SK-N-SH (cell line): ENCODE data around the gene CNTNAP5. TPM values are rescaled to one million over a fixed set of nuclear protein-coding genes. Genes with fewer than 3 reads are reported as not detected.

ENCODE experiments used
- CTCF ChIA-PET: fragments of 300-600, 350-600 bp; formaldehyde crosslinking; extraction: SDS; loops from one replicate; lab custom pipeline; 2021; lab: Yijun Ruan, JAX
- POLR2A ChIA-PET: fragments of 350-600 bp; sonication (Branson Sonifier 250); formaldehyde crosslinking; extraction: SDS; loops from one replicate; lab custom pipeline; 2020; ENCODE audit warnings: antibody characterized with exemption, inconsistent platforms; lab: Yijun Ruan, JAX
- DNase-seq: peaks from one replicate; pipeline ENCODE4 v3.0.0; 2012
- H2AFZ ChIP-seq: fragments of 200-600 bp; sonication (generic); 2 replicates; pipeline ENCODE4 v1.8.1; 2016; ENCODE audit warnings: antibody characterized with exemption, mild to moderate bottlenecking, low read depth
- H3F3A ChIP-seq: fragments of 200-600 bp; sonication (generic); replicated peaks from 2 replicates; pipeline ENCODE3; 2016; ENCODE audit warnings: antibody characterized with exemption, mild to moderate bottlenecking; ENCODE audit not compliant: insufficient read depth
- H3K27ac ChIP-seq, 2 experiments: fragments of 200-500 bp in 1 of 2; fragments of 200-600 bp in 1 of 2; sonication (Bioruptor generic) in 1 of 2; sonication (generic), shearing (Covaris generic) in 1 of 2; 2 replicates each; pipeline versions ENCODE4 v1.5.1 to v1.6.1; 2014 to 2016; ENCODE audit warnings: low read depth in 2 of 2, inconsistent platforms in 1 of 2, low read length in 1 of 2, mild to moderate bottlenecking in 1 of 2, mixed read lengths in 1 of 2
- H3K27me3 ChIP-seq: fragments of 200-600 bp; sonication (generic), shearing (Covaris generic); 2 replicates; pipeline ENCODE4 v1.6.1; 2016; ENCODE audit warnings: mixed run types; ENCODE audit not compliant: insufficient read depth
- H3K36me3 ChIP-seq, 2 experiments: fragments of 200-500 bp in 1 of 2; fragments of 200-600 bp in 1 of 2; sonication (Bioruptor generic) in 1 of 2; sonication (generic) in 1 of 2; replicated peaks in 1 of 2; 2 replicates each; pipeline versions ENCODE3 to v1.5.1; 2014 to 2016; ENCODE audit warnings: low read length in 1 of 2, mild to moderate bottlenecking in 1 of 2; ENCODE audit not compliant: insufficient read depth in 2 of 2, control insufficient read depth in 1 of 2
- H3K4me1 ChIP-seq, 2 experiments: fragments of 200-500 bp in 1 of 2; fragments of 200-600 bp in 1 of 2; sonication (Bioruptor generic) in 1 of 2; sonication (generic), shearing (Covaris generic) in 1 of 2; 2 replicates each; pipeline versions ENCODE4 v1.5.1 to v1.6.1; 2014 to 2016; ENCODE audit warnings: low read depth in 1 of 2, low read length in 1 of 2, mixed run types in 1 of 2; ENCODE audit not compliant: insufficient read depth in 2 of 2, control insufficient read depth in 1 of 2
- H3K4me2 ChIP-seq: fragments of 200-600 bp; sonication (generic), shearing (Covaris generic); 2 replicates; pipeline ENCODE4 v1.6.1; 2017; ENCODE audit warnings: mixed run types
- H3K4me3 ChIP-seq, 2 experiments: fragments of 200-500 bp in 1 of 2; fragments of 200-600 bp in 1 of 2; sonication (Bioruptor generic) in 1 of 2; sonication (generic), shearing (Covaris generic) in 1 of 2; 2 replicates each; pipeline versions ENCODE4 v1.5.1 to v1.8.1; 2014 to 2016; ENCODE audit warnings: low read depth in 2 of 2, inconsistent platforms in 1 of 2, low read length in 1 of 2, mild to moderate bottlenecking in 1 of 2, mixed read lengths in 1 of 2, moderate library complexity in 1 of 2
- H3K79me2 ChIP-seq: fragments of 200-600 bp; sonication (generic); 2 replicates; pipeline ENCODE4 v1.8.1; 2017; ENCODE audit warnings: mild to moderate bottlenecking; ENCODE audit not compliant: insufficient read depth
- H3K9ac ChIP-seq: fragments of 200-600 bp; sonication (generic); 2 replicates; pipeline ENCODE4 v1.6.1; 2017; ENCODE audit warnings: mixed run types
- H3K9me2 ChIP-seq: fragments of 200-600 bp; sonication (generic); 2 replicates; pipeline ENCODE4 v1.6.1; 2017; ENCODE audit warnings: mixed run types
- H3K9me3 ChIP-seq: fragments of 200-600 bp; sonication (generic); 2 replicates; pipeline ENCODE4 v1.6.1; 2017; ENCODE audit warnings: mixed run types, mild to moderate bottlenecking, moderate library complexity
- H4K20me1 ChIP-seq: fragments of 200-600 bp; sonication (generic); 2 replicates; pipeline ENCODE4 v1.6.1; 2017; ENCODE audit warnings: mild to moderate bottlenecking, mixed run types; ENCODE audit not compliant: insufficient read depth
- EZH2phosphoT487 ChIP-seq: fragments of 200-600 bp; sonication (generic); IDR thresholded peaks from 2 replicates; pipeline ENCODE4 v1.6.1; 2017; ENCODE audit warnings: low read depth, mixed run types, mild to moderate bottlenecking, antibody characterized with exemption, moderate library complexity, borderline replicate concordance
- FOXJ3 ChIP-seq: sonication (generic); formaldehyde crosslinking; IDR thresholded peaks from 2 replicates; pipeline ENCODE4 v1.5.1; 2020; ENCODE audit warnings: mild to moderate bottlenecking, missing genetic modification reagents
- FOXM1 ChIP-seq: IDR thresholded peaks from 2 replicates; pipeline ENCODE4 v1.4.0; 2012; ENCODE audit warnings: low read depth, mild to moderate bottlenecking
- GATA2 ChIP-seq: sonication (generic); formaldehyde crosslinking; IDR thresholded peaks from 2 replicates; pipeline ENCODE4 v1.5.0; 2020; ENCODE audit warnings: mild to moderate bottlenecking, missing genetic modification reagents
- JUND ChIP-seq: IDR thresholded peaks from 2 replicates; pipeline ENCODE4 v1.4.0; 2012
- NFIC ChIP-seq: IDR thresholded peaks from 2 replicates; pipeline ENCODE4 v1.4.0; 2012; ENCODE audit warnings: borderline replicate concordance
- PBX3 ChIP-seq: IDR thresholded peaks from 2 replicates; pipeline ENCODE4; 2012
- RAD21 ChIP-seq: IDR thresholded peaks from 2 replicates; pipeline ENCODE4 v1.6.1; 2012; ENCODE audit warnings: mild to moderate bottlenecking, low read length
- RXRA ChIP-seq: IDR thresholded peaks from 2 replicates; pipeline ENCODE4 v1.4.0; 2012; ENCODE audit warnings: low read depth, mild to moderate bottlenecking, borderline replicate concordance
- SIN3A ChIP-seq: IDR thresholded peaks from 2 replicates; pipeline ENCODE4 v1.6.1; 2012; ENCODE audit warnings: low read depth, mild to moderate bottlenecking, low read length, moderate library complexity, borderline replicate concordance
- SMC3 ChIP-seq: IDR thresholded peaks from 2 replicates; pipeline ENCODE4 v1.6.1; 2012; ENCODE audit warnings: low read depth, low read length, improper control_type of control experiment
- TAF1 ChIP-seq: IDR thresholded peaks from 2 replicates; pipeline ENCODE4 v1.6.1; 2012; ENCODE audit warnings: low read depth, mild to moderate bottlenecking, low read length, moderate library complexity, borderline replicate concordance
- TEAD4 ChIP-seq: IDR thresholded peaks from 2 replicates; pipeline ENCODE4 v1.4.0; 2012; ENCODE audit warnings: mild to moderate bottlenecking, borderline replicate concordance; ENCODE audit not compliant: insufficient read depth
- YY1 ChIP-seq: IDR thresholded peaks from 2 replicates; pipeline ENCODE4 v1.4.0; 2012; ENCODE audit warnings: low read depth, mild to moderate bottlenecking
- WGBS: methylation state at CpG from one replicate; pipeline ENCODE4 v1.1.6; 2017; ENCODE audit warnings: low lambda C conversion rate; 5-methylcytosine and 5-hydroxymethylcytosine counted together
- polyA plus RNA-seq, 3 experiments: library from polyadenylated mRNA; depleted of rRNA; stranded (reverse); fragments of >200 nt; gene quantifications; 2 replicates each; pipeline ENCODE4 v1.2.3, GENCODE V29; 2012
- TF ChIP-seq, protein P1 (sequence below): IDR thresholded peaks from 2 replicates; pipeline ENCODE4 v1.6.1; 2012; ENCODE audit warnings: mild to moderate bottlenecking, low read depth, low read length, moderate library complexity
- TF ChIP-seq, protein P2 (sequence below): fragments of 150-350 bp; IDR thresholded peaks from 2 replicates; pipeline ENCODE4 v1.6.1; 2017; ENCODE audit warnings: antibody characterized with exemption, low read length, low read depth, borderline replicate concordance
- TF ChIP-seq, protein P3 (sequence below): IDR thresholded peaks from 2 replicates; pipeline ENCODE4 v1.4.0; 2012; ENCODE audit warnings: low read depth, borderline replicate concordance
- TF ChIP-seq, protein P4 (sequence below): IDR thresholded peaks from 2 replicates; pipeline ENCODE4 v1.4.0; 2012; ENCODE audit warnings: low read depth

The CNTNAP5 gene
- polyA plus RNA-seq, 1 of the 3 experiments (the other 2 are of a cell fraction) = 0.08 TPM

DNA sequence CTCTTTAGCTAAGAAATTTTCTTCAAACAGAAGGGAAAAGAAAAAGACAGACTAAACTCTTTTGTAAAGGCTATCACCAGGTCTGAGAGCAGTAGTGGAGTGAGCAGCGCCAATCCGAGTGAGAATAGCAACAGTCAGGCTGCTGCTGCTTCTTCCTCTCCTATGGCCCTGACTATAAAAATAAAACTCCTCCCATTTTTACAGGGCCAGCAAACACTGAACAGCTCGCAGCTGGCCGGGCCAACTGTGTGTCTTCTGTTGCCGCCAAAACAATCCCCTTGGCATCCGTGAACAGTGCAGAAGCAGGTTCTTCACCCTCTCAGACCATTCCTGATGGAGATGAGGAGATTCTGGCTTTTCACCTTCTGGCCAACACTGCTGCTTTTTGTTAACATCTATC is 124.5 kb downstream of the CNTNAP5 start:
- CTCF ChIA-PET = no interaction called here
- no peaks in the 10 kb centered on the region for H4K20me1 ChIP-seq
- H3K9ac ChIP-seq = no peak overlapping the region
- no peaks in the 10 kb centered on the region for H3K79me2 ChIP-seq
- no peaks in the 10 kb centered on the region for H3K4me1 ChIP-seq
- H3K27me3 ChIP-seq = no peaks in the 10 kb centered on the region
- H3K4me2 ChIP-seq = no peak overlapping the region
- H3K9me2 ChIP-seq = no peaks in the 10 kb centered on the region
- no peak for TF ChIP-seq NFIC
- TF ChIP-seq, protein P1, sequence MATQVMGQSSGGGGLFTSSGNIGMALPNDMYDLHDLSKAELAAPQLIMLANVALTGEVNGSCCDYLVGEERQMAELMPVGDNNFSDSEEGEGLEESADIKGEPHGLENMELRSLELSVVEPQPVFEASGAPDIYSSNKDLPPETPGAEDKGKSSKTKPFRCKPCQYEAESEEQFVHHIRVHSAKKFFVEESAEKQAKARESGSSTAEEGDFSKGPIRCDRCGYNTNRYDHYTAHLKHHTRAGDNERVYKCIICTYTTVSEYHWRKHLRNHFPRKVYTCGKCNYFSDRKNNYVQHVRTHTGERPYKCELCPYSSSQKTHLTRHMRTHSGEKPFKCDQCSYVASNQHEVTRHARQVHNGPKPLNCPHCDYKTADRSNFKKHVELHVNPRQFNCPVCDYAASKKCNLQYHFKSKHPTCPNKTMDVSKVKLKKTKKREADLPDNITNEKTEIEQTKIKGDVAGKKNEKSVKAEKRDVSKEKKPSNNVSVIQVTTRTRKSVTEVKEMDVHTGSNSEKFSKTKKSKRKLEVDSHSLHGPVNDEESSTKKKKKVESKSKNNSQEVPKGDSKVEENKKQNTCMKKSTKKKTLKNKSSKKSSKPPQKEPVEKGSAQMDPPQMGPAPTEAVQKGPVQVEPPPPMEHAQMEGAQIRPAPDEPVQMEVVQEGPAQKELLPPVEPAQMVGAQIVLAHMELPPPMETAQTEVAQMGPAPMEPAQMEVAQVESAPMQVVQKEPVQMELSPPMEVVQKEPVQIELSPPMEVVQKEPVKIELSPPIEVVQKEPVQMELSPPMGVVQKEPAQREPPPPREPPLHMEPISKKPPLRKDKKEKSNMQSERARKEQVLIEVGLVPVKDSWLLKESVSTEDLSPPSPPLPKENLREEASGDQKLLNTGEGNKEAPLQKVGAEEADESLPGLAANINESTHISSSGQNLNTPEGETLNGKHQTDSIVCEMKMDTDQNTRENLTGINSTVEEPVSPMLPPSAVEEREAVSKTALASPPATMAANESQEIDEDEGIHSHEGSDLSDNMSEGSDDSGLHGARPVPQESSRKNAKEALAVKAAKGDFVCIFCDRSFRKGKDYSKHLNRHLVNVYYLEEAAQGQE = no peak
- TF ChIP-seq, protein P2, sequence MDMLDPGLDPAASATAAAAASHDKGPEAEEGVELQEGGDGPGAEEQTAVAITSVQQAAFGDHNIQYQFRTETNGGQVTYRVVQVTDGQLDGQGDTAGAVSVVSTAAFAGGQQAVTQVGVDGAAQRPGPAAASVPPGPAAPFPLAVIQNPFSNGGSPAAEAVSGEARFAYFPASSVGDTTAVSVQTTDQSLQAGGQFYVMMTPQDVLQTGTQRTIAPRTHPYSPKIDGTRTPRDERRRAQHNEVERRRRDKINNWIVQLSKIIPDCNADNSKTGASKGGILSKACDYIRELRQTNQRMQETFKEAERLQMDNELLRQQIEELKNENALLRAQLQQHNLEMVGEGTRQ = no peak
- TF ChIP-seq, protein P3, sequence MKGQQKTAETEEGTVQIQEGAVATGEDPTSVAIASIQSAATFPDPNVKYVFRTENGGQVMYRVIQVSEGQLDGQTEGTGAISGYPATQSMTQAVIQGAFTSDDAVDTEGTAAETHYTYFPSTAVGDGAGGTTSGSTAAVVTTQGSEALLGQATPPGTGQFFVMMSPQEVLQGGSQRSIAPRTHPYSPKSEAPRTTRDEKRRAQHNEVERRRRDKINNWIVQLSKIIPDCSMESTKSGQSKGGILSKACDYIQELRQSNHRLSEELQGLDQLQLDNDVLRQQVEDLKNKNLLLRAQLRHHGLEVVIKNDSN = no peak
- no peaks in the 10 kb centered on the region for H3K9me3 ChIP-seq
- H3K36me3 ChIP-seq = no peaks in the 10 kb centered on the region
- DNase-seq = no peak
- H3K4me3 ChIP-seq = no peak overlapping the region
- no peak overlapping the region for H3K27ac ChIP-seq
- POLR2A ChIA-PET = no interaction called here
- WGBS = 38% methylated on average over 6 of the region's 6 CpGs
- H2AFZ ChIP-seq = no peak overlapping the region
- no peaks in the 10 kb centered on the region for H3F3A ChIP-seq

- Histone ChIP-seq H3F3A (no peaks in the 10 kb centered on the region), H3K79me2 (no peaks in the 10 kb centered on the region), H3K36me3 (no peaks in the 10 kb centered on the region), H3K9me2 (no peaks in the 10 kb centered on the region), H3K27me3 (no peaks in the 10 kb centered on the region), H3K4me2 (no peak overlapping the region), H3K9me3 (no peaks in the 10 kb centered on the region), H2AFZ (no peak overlapping the region), H4K20me1 (no peaks in the 10 kb centered on the region), H3K27ac (no peak overlapping the region), H3K4me3 (no peak overlapping the region), H3K9ac (no peak overlapping the region), H3K4me1 (no peaks in the 10 kb centered on the region)
- no peak for DNase-seq
- ChIA-PET POLR2A (no interaction called here), CTCF (interaction anchor here (1.5 kb wide), 1 partner anchor 15 kb away, joined by 4 read pairs; no protein-coding TSS in a partner anchor)
- 32% methylated on average over 4 of the region's 4 CpGs for WGBS
- no peak for TF ChIP-seq SMC3
- TF ChIP-seq TEAD4 = no peak
- no peak for TF ChIP-seq PBX3
- TF ChIP-seq JUND = no peak
- TF ChIP-seq, protein P1 = no peak
- no peak for TF ChIP-seq FOXJ3 (CRISPR knock-in tag)
- TF ChIP-seq EZH2phosphoT487 = no peak
- no peak for TF ChIP-seq YY1
- TF ChIP-seq RAD21 = no peak
- TF ChIP-seq RXRA = no peak
- TF ChIP-seq GATA2 (CRISPR knock-in tag) = no peak
- TF ChIP-seq SIN3A = no peak
- TF ChIP-seq, protein P4, sequence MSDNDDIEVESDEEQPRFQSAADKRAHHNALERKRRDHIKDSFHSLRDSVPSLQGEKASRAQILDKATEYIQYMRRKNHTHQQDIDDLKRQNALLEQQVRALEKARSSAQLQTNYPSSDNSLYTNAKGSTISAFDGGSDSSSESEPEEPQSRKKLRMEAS = no peak
- TF ChIP-seq FOXM1 = no peak
- TF ChIP-seq TAF1 = no peak
These were observed 126.6 kb downstream of the CNTNAP5 start for GRCh38 chr2:124151691-124152090.
